Endodermal cell (in vitro differentiated cells): Measurements from ENCODE around the gene CCNA2. TPM values are rescaled to one million over a fixed set of nuclear protein-coding genes. Genes with fewer than 3 reads are reported as not detected.
A peak's percentile ranks its signal among the peaks of the same experiment; 100 is the strongest.

Experiments used
- DNase-seq: peaks from one replicate; pipeline ENCODE4 v3.0.0-alpha.2; 2017
- H3K27ac ChIP-seq: 2 replicates; pipeline ENCODE4 v1.5.1; 2013; ENCODE audit warnings: mild to moderate bottlenecking, low read depth, low read length, moderate library complexity
- H3K27me3 ChIP-seq: 2 replicates; pipeline ENCODE4 v1.6.1; 2013; ENCODE audit warnings: mild to moderate bottlenecking, low read length, moderate library complexity; ENCODE audit not compliant: insufficient read depth, control insufficient read depth, poor library complexity, severe bottlenecking
- H3K36me3 ChIP-seq: 2 replicates; pipeline ENCODE4 v1.7.0; 2013; ENCODE audit warnings: mild to moderate bottlenecking, low read length, moderate library complexity; ENCODE audit not compliant: control insufficient read depth, insufficient read depth
- H3K4me1 ChIP-seq: one replicate; pipeline ENCODE4 v1.7.0; 2013; ENCODE audit warnings: low read length; ENCODE audit not compliant: control insufficient read depth, insufficient read depth
- H3K4me3 ChIP-seq: 2 replicates; pipeline ENCODE4 v1.5.1; 2013; ENCODE audit warnings: mild to moderate bottlenecking, low read length, moderate library complexity
- H3K9ac ChIP-seq: 2 replicates; pipeline ENCODE4 v1.6.1; 2013; ENCODE audit warnings: mild to moderate bottlenecking, low read length, moderate library complexity; ENCODE audit not compliant: poor library complexity, severe bottlenecking; ENCODE audit errors: extremely low read depth
- H3K9me3 ChIP-seq: 2 replicates; pipeline ENCODE4 v1.6.1; 2013; ENCODE audit warnings: mild to moderate bottlenecking, low read length, moderate library complexity; ENCODE audit not compliant: control insufficient read depth
- H3K27ac Mint-ChIP-seq: 2 replicates; pipeline ENCODE4 v1.8.0; 2020; ENCODE audit warnings: mixed read lengths
- H3K27me3 Mint-ChIP-seq: 2 replicates; pipeline ENCODE4 v1.8.0; 2021; ENCODE audit warnings: mild to moderate bottlenecking, mixed read lengths; ENCODE audit not compliant: insufficient read depth
- H3K36me3 Mint-ChIP-seq: 2 replicates; pipeline ENCODE4 v1.8.0; 2020; ENCODE audit warnings: low read depth, mixed read lengths
- H3K4me1 Mint-ChIP-seq: 2 replicates; pipeline ENCODE4 v1.8.0; 2020; ENCODE audit warnings: mixed read lengths
- H3K4me3 Mint-ChIP-seq: 2 replicates; pipeline ENCODE4 v1.8.0; 2020; ENCODE audit warnings: mild to moderate bottlenecking, moderate library complexity, mixed read lengths
- H3K9me3 Mint-ChIP-seq: 2 replicates; pipeline ENCODE4 v1.8.0; 2020; ENCODE audit warnings: mild to moderate bottlenecking, mixed read lengths
- WGBS, 2 experiments: methylation state at CpG; one replicate each; pipeline versions ENCODE4 v1.1.5 to v1.1.7; 2013; ENCODE audit warnings: missing lambda C conversion rate in 2 of 2, mixed read lengths in 1 of 2; ENCODE audit not compliant: insufficient coverage in 1 of 2, insufficient read length in 1 of 2; 5-methylcytosine and 5-hydroxymethylcytosine counted together
- total RNA-seq, 2 donors: library from RNA; stranded (reverse); fragmentation: NEBNext Ultra II Directional in 1 of 2; extraction: Animal tissue kit (Norgen Biotek cat#: 25700) in 1 of 2; gene quantifications; 2 replicates in 1 of 2; 3 replicates in 1 of 2; pipeline ENCODE4 v1.2.1, GENCODE V29; 2021
- TF ChIP-seq, protein P1 (sequence below): fragments of 200-600 bp; sonication (generic); conservative IDR thresholded peaks from 2 replicates; pipeline ENCODE4 v1.5.0; 2021; ENCODE audit warnings: antibody characterized with exemption, mild to moderate bottlenecking

CCNA2 gene
- total RNA-seq, 2 donors from 2014 or later: 62.8 to 82.2 TPM

DNA sequence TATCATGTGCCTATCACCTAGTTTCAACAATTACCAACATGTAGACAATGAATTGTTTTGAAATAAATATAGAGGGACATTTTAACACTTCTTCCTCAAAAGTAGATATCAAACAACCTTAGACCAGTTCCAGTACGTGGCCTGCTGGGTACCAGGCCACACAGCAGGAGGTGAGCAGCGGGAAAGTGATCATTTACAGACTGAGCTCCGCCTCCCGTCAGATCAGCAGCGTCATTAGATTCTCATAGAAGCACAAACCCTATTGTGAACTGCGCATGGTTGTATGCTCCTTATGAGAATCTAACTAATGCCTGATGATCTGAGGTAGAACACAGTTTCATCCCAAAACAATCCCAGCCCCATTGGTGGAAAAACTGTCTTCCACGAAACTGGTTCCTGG, 40.1 kb upstream of the CCNA2 start:
- WGBS, 2 experiments: 62 to 81% methylated on average over 6 to 7 of the region's 7 CpGs
- Mint-ChIP-seq H3K4me1 (peaks cover 5% of the 10 kb centered on the region), H3K27ac (peak overlapping the region; percentile 30), H3K36me3 (peaks cover 30% of the 10 kb centered on the region), H3K27me3 (no peaks in the 10 kb centered on the region), H3K4me3 (no peak overlapping the region), H3K9me3 (peaks cover 4% of the 10 kb centered on the region)
- H3K36me3 ChIP-seq: peaks cover 63% of the 10 kb centered on the region
- peaks cover 4% of the 10 kb centered on the region for H3K9me3 ChIP-seq
- H3K9ac ChIP-seq: no peak overlapping the region
- H3K4me3 ChIP-seq: no peak overlapping the region
- H3K4me1 ChIP-seq: no peaks in the 10 kb centered on the region
- peak; percentile 60 for DNase-seq
- no peaks in the 10 kb centered on the region for H3K27me3 ChIP-seq
- no peak overlapping the region for H3K27ac ChIP-seq
- TF ChIP-seq, protein P1, sequence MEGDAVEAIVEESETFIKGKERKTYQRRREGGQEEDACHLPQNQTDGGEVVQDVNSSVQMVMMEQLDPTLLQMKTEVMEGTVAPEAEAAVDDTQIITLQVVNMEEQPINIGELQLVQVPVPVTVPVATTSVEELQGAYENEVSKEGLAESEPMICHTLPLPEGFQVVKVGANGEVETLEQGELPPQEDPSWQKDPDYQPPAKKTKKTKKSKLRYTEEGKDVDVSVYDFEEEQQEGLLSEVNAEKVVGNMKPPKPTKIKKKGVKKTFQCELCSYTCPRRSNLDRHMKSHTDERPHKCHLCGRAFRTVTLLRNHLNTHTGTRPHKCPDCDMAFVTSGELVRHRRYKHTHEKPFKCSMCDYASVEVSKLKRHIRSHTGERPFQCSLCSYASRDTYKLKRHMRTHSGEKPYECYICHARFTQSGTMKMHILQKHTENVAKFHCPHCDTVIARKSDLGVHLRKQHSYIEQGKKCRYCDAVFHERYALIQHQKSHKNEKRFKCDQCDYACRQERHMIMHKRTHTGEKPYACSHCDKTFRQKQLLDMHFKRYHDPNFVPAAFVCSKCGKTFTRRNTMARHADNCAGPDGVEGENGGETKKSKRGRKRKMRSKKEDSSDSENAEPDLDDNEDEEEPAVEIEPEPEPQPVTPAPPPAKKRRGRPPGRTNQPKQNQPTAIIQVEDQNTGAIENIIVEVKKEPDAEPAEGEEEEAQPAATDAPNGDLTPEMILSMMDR: no peak

DNA sequence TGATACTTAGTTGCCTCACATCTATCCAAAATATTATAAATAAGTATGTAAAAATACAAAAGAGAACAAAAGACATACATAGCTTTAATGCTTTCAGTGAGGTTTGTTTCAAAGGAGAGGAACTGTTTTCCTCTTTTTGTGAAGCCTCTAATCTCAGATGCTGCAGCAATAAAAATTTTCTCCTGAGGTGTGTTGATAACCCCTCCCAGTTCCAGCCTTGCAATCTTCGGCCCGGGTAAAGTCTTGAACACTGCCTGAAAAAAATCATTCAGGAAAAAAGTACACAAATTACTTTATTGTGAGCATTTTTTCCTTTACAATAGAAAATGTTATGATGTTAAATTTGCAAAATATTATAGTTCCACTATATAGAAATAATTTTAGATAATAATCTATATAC, 37.7 kb upstream of the CCNA2 start:
- Mint-ChIP-seq H3K4me3 (no peak overlapping the region), H3K4me1 (peaks cover 5% of the 10 kb centered on the region)

DNA sequence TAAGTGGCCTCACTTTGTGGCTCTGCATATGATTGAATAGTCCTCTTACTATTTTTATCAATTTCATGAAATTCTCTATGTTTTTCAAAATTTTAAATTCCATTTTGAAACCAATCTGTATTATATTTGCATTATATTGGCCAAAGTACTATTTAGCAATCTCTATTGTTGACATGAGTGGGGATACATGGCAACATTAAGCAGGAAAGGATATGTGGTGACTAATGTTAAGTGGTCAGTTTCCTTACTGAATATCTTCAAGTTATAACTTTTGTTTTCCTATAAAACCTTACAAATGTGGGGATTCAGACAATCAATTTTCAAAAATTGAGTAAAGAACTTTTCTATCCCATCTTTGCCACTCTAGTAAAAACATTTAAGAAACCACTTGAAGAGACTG, 36.4 kb upstream of the CCNA2 start:
- no peaks in the 10 kb centered on the region for H3K27me3 ChIP-seq
- H3K27me3 Mint-ChIP-seq: no peaks in the 10 kb centered on the region
- no peak overlapping the region for H3K27ac ChIP-seq
- no peaks in the 10 kb centered on the region for H3K9me3 ChIP-seq
- no peaks in the 10 kb centered on the region for H3K9me3 Mint-ChIP-seq
- peaks cover 16% of the 10 kb centered on the region for H3K36me3 Mint-ChIP-seq
- no peak overlapping the region for H3K4me3 ChIP-seq
- H3K27ac Mint-ChIP-seq: no peak overlapping the region
- H3K4me3 Mint-ChIP-seq: no peak overlapping the region
- TF ChIP-seq, protein P1: no peak
- no peaks in the 10 kb centered on the region for H3K4me1 ChIP-seq
- H3K9ac ChIP-seq: no peak overlapping the region
- H3K36me3 ChIP-seq: peaks cover 46% of the 10 kb centered on the region
- no peak for DNase-seq
- peaks cover 5% of the 10 kb centered on the region for H3K4me1 Mint-ChIP-seq

More for the DNA sequence above, 37.7 kb upstream of the CCNA2 start:
- no peaks in the 10 kb centered on the region for H3K4me1 ChIP-seq
- peaks cover 1% of the 10 kb centered on the region for H3K9me3 Mint-ChIP-seq
- no peak overlapping the region for H3K27ac ChIP-seq
- 100% methylated on average over 2 of the region's 2 CpGs; no CpG with 5 or more reads in 1 of the 2 experiments for whole genome bisulfite sequencing, 2 experiments
- no peaks in the 10 kb centered on the region for H3K9me3 ChIP-seq
- H3K27me3 Mint-ChIP-seq: no peaks in the 10 kb centered on the region
- no peak overlapping the region for H3K27ac Mint-ChIP-seq
- TF ChIP-seq, protein P1: no peak
- no peak overlapping the region for H3K9ac ChIP-seq
- peaks cover 24% of the 10 kb centered on the region for H3K36me3 Mint-ChIP-seq
- no peaks in the 10 kb centered on the region for H3K27me3 ChIP-seq
- H3K36me3 ChIP-seq: peaks cover 57% of the 10 kb centered on the region
- no peak overlapping the region for H3K4me3 ChIP-seq
- no peak for DNase-seq
